ENCODE results near the gene DOHH.

Gene DOHH

DNA sequence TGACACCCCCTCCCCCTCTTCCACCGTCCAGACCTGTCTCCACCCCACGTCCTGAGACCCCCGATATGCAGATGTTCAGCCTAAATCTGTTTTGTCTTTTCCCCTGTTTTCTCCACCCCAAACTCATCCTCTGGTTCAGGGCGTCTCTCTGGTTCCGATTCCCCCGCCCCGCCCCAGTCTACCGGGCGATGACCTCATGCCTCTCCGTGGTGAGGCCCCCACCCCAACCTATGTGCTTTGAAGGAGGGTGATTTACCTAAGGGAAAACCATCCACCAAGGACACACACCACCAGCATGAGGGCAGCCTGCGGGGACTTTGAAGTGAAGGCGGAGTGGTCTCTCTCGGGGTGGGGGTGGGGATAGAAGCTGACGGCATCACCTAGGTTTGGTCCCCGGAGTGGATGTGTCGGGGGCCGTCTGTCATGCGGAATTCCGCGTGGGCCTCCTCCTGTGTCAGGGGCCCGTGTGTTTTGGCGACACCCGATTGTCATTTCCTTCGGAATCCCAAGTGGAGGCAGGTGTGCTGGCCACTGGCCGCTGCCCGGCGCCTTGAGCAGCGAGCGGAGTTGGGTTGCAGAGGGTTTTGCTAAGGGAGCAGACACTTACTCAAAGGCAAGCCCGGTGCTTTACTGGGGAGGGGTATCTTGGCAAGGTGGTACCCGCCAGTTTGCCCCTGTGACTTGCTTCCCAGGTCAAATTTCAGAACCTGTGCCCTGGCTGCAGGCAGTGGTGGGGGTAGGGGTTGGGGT, 7.1 kb upstream of the DOHH start:
- peak overlapping the region; percentile 84 for H3K4me3 ChIP-seq (ENCODE audit: low read length)
- DNase-seq (ENCODE audit: low read depth, low spot score) = no peak

DNA sequence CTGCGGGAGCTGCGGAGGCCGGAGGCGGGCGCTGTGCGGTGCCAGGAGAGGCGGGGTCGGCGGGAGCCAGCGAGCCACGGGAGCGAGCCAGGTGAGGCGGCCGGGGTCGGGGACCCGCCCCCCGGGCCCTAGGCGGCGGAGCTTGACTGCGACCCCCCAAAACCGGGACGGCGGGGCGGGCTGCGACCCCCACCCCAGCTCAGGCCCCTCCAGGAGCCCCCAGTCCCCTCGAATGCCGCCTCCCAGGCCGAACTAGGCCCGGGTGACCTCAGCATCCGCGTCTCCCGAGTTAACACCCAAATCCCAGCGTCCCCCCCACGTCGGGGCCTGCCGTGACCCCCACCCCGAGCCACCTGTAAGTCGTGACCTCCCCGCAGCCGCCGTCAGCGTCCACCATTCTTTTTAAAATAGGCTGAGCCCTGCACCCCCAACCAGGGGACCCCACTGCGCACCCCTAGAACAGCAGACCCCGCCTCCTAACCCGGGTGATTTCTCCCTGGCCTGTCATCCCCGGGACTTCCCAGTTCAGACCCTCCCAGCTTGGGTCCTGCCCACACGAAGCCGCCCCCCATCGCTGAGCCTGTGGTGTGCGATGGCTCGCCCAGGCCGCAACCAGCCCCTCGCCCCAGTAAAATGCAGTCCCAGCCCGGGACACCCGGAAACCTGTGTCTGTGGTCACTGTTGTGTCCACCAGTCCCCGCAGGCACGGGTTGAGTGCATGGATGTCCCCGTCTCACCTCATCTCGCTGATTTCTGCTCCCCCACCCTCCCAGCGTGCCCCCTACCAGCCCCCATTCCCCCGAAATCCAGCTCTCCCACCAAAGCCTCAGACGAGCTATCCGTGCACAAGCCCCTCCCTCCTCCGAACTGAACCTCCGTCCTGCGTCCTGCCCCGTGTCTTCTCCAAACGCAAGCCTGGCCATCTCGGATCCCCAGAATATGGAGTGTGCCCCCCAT, 6.2 kb upstream of the DOHH start:
- peak overlapping the region; percentile 84 for H3K4me3 ChIP-seq (ENCODE audit: low read length)
- no peak for DNase-seq (ENCODE audit: low read depth, low spot score)

DNA sequence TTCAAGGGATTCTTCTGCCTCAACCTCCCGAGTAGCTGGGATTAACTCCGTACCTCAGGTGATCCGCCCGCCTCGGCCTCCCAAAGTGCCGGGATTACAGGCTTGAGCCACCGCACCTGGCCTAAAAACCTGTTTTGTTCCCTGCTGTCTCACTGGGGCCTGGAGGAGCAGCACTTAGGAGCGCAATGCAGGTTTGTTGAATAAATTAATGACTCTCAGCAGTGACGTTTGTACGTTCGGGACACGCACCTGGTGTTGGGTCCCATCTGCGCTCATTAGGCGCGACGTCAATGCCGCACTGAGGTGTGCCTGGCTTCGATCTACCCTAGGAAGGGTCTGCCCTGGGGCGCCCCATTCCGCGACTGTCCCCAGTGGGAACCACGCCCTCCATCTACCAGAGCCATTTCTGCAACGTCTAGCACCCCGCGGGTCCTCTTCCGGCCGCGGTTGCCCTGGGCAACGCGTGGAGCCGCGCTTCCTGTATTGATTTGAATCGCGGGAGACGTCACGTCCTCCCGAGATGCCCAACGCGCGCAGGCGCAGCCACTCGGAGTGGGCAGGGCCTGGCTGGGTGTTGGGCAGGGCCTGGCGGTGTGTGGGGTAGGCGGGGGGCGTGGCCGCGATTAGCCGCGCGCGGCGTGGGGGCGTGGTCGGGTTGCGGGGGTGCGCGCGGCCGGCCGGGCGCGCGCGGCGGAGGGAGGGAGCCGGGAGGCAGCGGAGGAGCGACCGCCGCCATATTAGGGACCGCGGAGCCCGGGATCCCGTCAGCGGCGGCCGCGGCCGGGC, 5.3 kb upstream of the DOHH start, which contains the start of gene FZR1:
Gene FZR1, plus strand, starts transcription at position 714 of the 786 bp plus-strand sequence. CDS start 16,679 bp downstream, outside the sequence.
- peak within 1 kb of the TSS; percentile 84 for H3K4me3 ChIP-seq (ENCODE audit: low read length)
- DNase-seq (ENCODE audit: low read depth, low spot score) = peak; percentile 97

- no peak for DNase-seq (ENCODE audit: low read depth, low spot score)
- peak overlapping the region; percentile 83; the same call in 1 of the 2 replicates for H3K4me3 ChIP-seq (ENCODE audit: low read length)
These were observed 4.3 kb upstream of the DOHH start for GRCh38 chr19:3504735-3505134.

GRCh38 chr19:3503036-3503572, 2.6 kb upstream of the DOHH start:
- no peak for DNase-seq (ENCODE audit: low read depth, low spot score)
- no peak overlapping the region for H3K4me3 ChIP-seq (ENCODE audit: low read length)

DNA sequence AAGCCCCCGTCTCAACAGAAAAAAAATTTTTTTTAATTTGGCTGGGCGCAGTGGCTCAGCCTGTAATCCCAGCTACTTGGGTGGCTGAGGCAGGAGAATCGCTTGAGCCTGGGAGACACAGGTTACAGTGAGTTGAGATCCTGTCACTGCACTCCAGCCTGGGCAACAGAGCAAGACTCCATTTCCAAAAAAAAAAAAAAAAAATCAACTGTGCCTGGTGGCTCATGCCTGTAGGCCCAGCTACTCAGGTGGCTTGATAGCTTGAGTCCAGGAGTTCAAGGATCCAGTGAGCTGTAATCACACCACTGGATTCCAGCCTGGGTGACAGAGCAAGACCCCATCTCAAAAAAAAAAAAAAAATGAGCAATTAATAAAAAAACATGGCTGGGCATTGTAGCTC, 1.3 kb upstream of the DOHH start:
- H3K4me3 ChIP-seq (ENCODE audit: low read length) = no peak overlapping the region
- no peak for DNase-seq (ENCODE audit: low read depth, low spot score)

DNA sequence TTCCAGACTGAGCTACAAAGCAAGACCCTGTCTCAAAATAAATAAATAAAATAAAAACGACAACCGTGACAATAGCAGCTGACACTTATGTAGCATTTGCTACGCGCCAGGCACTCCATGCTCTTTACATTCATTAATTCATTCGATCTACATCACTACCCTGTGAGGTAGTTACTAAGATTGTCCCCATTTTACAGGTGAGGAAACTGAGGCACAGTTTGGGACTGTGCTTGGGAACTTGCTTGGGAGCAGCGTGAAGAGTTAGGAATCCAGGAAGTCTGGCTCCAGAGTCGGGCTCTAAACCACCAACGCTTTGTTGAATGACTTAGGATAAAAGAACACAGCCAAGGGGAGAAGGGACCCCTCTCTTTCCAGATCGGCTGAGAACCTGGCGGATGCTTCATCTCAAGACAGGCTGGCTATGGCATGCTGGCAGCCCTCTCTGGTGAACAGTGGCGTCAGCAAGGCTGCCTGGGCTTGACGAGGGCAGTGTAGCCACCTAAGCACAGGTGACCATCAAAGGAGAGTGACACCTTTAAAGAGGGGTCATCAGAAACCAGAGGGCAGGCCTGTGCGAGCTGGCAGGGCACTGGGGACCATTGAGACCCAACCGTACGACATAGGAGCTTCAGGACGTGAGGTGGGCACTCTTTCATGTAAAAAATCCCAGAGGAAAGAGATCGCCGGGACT, 591 bp downstream of the DOHH start:
- DNase-seq (ENCODE audit: low read depth, low spot score) = no peak
- H3K4me3 ChIP-seq (ENCODE audit: low read length) = peak overlapping the region; percentile 99

- no peak overlapping the region for H3K4me3 ChIP-seq (ENCODE audit: low read length)
- DNase-seq (ENCODE audit: low read depth, low spot score) = no peak
These were observed 2.5 kb downstream of the DOHH start for GRCh38 chr19:3497757-3498520.

DNA sequence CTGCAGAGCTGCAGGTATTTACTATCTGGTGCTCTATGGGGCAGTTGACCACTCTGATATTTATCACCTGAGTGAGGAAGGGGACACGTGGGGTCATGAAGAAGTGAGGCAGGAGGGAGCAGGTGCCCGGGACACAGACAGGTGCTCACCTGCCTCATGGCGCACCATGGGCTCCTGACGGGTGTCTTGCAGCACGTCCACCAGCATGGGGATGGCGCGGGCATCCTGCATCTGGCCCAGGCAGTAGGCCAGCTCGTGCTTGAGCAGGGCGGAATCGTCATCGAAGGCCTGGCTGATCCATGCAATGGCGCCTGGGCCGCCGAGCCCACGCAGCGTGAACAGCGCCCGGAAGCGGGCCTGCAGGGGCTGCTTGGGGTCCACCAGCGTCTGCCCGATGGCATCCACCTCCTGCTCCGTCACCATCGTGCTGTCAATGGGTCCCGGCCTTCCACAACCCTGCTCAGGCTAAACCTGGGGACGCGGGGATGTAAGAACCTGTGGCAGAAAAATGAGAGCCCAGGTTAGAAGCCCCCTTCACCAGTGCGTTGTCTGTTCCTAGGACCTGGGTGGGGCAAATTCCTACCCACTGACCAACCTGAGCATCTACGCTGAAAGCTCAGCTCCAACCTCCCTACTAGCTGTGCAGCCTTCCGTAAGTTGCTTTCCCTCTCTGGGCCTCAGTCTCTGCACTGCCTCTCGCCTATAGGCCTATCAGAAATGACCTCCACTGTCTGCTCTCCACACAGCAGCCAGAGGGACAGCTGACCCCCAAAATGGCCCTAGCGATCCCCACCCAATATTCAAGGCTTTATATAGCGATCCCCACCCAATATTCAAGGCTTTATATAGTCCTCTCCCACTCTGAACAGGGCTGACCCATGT, 3.8 kb downstream of the DOHH start:
- no peak overlapping the region for H3K4me3 ChIP-seq (ENCODE audit: low read length)

DNA sequence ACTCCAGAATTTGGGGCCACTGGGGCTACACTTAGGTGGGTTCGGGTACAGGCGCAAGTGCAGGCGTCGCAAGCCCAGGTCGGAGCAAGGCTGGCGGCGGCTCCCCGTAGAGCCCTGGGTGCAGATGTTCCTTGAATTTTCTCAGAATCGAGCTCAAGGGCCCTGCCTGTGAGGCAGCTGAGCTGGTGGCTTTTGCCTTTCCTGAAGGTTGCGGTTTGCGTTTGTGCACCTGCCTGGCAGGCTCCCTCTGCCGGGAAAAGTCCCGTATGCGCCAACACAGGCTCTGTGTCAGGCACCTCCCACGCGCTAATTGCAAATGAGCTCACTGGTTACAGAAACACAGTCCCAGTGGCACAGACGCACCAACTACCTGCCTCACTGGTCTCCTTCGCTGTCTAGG, 5.9 kb downstream of the DOHH start:
- peak; percentile 95 for DNase-seq (ENCODE audit: low read depth, low spot score)
- peak overlapping the region; percentile 41 for H3K4me3 ChIP-seq (ENCODE audit: low read length)

More for the DNA sequence above, 3.8 kb downstream of the DOHH start:
- DNase-seq (ENCODE audit: low read depth, low spot score) = no peak

DNA sequence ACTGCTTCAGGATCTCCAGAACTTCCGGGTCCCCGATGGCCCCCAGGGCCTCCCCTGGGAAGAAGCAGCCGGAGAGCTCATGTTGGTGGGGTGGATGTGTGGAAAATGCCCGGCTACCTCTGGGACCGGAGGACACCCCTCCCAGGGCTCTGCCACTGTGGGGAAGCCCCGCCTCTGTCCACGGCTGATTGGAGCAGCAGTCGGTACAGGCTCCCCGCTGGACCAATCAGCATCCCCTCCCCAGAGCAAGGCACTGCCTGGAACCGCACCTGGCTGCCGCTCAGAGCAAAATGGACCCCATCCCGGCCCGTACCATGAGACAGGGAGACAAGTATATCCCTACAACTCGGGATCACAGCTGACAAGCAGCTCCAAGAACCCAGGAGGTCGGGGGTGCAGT, 6.4 kb downstream of the DOHH start:
- peak; percentile 57 for DNase-seq (ENCODE audit: low read depth, low spot score)
- H3K4me3 ChIP-seq (ENCODE audit: low read length) = peak overlapping the region; percentile 41

DNA sequence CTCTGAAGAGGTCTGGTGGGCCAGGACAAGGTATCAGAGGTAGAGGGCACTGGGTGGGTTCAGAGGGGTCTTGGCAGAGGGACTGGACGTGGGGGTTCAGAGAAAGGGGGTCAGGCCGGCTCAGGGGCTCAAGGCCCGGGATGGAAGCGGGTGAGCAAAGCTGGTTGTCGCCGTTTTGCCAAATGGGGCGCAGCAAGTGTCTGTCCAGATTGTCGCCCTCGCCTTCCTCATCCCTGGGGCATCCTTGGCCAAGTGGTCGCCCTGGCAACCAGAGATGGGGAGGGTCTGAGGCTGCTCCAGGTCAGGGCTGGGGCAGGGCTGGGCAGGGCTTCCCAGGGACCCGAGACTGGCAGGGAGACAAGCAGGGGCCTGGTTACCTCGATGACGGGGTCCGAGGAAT, 6.8 kb downstream of the DOHH start:
- peak overlapping the region; percentile 41 for H3K4me3 ChIP-seq (ENCODE audit: low read length)
- no peak for DNase-seq (ENCODE audit: low read depth, low spot score)

DNA sequence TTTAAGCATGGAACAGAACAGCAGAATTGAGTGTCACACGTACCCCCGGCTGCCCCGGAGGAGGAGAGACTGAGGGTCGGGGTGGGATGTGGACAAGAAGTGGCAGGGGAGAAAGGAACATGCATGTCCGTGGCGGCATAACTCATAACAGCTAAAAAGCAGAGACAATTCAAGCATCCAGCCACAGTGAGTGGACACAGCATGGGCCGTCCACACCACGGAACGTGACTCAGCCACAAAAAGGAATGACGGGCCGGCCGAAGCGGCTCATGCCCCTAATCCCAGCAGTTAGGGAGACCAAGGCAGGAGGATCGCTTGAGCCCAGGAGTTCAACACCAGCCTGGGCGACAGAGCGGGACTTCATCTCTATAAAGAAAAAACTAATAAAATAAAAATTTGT, 7.6 kb downstream of the DOHH start:
- H3K4me3 ChIP-seq (ENCODE audit: low read length) = no peak overlapping the region
- DNase-seq (ENCODE audit: low read depth, low spot score) = no peak

GRCh38 chr19:3492131-3492839, 8.2 kb downstream of the DOHH start:
- no peak for DNase-seq (ENCODE audit: low read depth, low spot score)
- no peak overlapping the region for H3K4me3 ChIP-seq (ENCODE audit: low read length)

GRCh38 chr19:3491396-3492119, 8.9 kb downstream of the DOHH start:
- no peak for DNase-seq (ENCODE audit: low read depth, low spot score)
- H3K4me3 ChIP-seq (ENCODE audit: low read length) = no peak overlapping the region

DNA sequence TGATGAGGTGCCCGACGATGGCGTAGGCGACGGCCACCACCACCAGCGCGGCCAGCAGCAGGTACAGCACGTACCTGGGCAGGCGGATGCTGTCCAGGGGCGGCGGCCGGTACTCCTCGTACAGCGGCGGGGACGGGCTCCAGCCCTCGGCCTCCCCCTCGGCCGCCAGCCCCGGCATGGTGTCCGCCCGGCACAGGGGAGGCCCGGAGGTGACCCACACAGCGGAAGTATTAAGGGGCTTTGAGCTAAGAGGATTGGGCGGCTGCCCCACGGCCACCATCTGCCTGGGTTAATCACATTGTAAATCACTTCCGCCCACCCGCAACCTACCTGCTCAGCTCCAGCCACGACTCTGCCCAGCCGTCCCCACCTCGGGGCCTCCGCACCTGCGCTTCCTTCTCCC, 17.2 kb downstream of the DOHH start, which contains the start of gene SMIM44:
Gene SMIM44, minus strand, starts transcription at position 216 of the 403 bp plus-strand sequence. Its CDS starts 38 bp downstream, at position 178.
- H3K4me3 ChIP-seq (ENCODE audit: low read length) = no peak within 1 kb of the TSS
- no peak for DNase-seq (ENCODE audit: low read depth, low spot score)
